ENCODE data around the gene SPAG7.
A peak's percentile ranks its signal among the peaks of the same experiment; 100 is the strongest.

The SPAG7 gene

DNA sequence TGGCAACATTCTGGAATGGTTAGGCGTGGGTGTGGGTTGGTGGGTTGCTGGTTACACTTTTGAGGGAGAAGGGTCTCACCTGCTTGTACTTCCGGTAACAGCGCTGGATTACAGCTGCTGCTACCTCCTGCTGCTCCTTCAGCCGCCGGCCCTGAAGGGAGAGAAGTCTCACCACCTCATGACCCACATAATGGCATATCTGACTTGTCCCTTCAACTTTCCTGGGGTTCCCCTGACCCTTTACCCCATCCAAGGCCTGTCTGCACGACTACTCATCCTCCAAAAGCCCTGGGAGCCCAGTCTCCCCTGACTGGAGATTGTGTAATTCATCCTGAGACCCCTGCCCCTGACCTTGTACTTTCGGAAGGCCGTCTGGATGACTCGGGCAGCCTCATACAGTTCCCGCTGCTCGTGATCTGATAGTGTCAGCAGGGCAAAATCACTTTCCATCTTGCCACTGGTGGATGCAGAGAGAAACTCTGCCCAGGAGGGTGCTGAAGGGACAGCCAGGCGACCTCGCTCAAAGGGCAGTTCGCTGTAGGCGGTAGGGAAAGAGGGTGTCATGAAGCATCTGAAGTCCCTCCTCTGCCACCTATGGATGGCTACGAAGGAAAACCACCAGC lies 2.0 kb upstream of the SPAG7 start:
- TF ChIP-seq, protein P1, sequence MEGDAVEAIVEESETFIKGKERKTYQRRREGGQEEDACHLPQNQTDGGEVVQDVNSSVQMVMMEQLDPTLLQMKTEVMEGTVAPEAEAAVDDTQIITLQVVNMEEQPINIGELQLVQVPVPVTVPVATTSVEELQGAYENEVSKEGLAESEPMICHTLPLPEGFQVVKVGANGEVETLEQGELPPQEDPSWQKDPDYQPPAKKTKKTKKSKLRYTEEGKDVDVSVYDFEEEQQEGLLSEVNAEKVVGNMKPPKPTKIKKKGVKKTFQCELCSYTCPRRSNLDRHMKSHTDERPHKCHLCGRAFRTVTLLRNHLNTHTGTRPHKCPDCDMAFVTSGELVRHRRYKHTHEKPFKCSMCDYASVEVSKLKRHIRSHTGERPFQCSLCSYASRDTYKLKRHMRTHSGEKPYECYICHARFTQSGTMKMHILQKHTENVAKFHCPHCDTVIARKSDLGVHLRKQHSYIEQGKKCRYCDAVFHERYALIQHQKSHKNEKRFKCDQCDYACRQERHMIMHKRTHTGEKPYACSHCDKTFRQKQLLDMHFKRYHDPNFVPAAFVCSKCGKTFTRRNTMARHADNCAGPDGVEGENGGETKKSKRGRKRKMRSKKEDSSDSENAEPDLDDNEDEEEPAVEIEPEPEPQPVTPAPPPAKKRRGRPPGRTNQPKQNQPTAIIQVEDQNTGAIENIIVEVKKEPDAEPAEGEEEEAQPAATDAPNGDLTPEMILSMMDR (conservative IDR thresholded peaks at IDR 0.05; ENCODE audit: low read depth, low read length) = no peak
- Histone ChIP-seq H3K27me3 (ENCODE audit: insufficient read depth, low read depth) (no peaks in the 10 kb centered on the region), H3K9ac (no peak overlapping the region), H4K20me1 (ENCODE audit: insufficient read depth) (no peaks in the 10 kb centered on the region), H3K27ac (no peak overlapping the region), H3K4me1 (ENCODE audit: low read depth, poor library complexity, severe bottlenecking) (no peaks in the 10 kb centered on the region), H3K36me3 (ENCODE audit: insufficient read depth) (no peaks in the 10 kb centered on the region), H2AFZ (ENCODE audit: low read depth) (no peak overlapping the region), H3K4me3 (IDR thresholded peaks at IDR 0.05; ENCODE audit: insufficient read depth, low read depth, low read length) (no peak overlapping the region), H3K79me2 (ENCODE audit: insufficient read depth, low read depth) (no peaks in the 10 kb centered on the region), H3K4me2 (no peak overlapping the region)

DNA sequence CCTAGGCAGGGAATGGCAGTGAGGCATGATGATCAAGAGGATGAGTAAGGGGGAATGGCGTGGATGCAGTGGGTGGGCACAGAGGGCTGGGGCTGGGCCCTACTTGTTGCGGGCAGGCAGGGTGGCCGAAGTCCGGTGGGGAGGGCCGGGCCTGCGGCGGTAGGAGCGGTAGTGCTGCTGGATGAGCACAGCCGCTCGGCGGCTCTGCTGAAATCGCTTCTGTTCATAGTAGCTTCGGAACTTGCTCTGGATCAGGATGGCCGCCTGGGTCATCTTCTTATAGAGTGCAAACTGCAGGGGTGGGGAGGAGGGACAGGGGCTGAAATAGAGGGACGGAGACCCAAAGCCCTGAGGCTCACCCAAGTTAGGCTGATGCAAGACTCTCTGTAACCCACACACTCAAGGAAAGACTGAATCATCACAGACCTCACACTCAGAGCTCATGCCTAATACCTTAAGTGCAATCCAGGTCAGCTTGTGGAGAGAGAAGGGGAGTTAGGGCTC lies 1.5 kb upstream of the SPAG7 start:
- no peak overlapping the region for H3K4me3 ChIP-seq (IDR thresholded peaks at IDR 0.05; ENCODE audit: insufficient read depth, low read depth, low read length)
- H3K27me3 ChIP-seq (ENCODE audit: insufficient read depth, low read depth) = no peaks in the 10 kb centered on the region
- H3K4me2 ChIP-seq = no peak overlapping the region
- H3K27ac ChIP-seq = no peak overlapping the region
- no peaks in the 10 kb centered on the region for H4K20me1 ChIP-seq (ENCODE audit: insufficient read depth)
- no peaks in the 10 kb centered on the region for H3K36me3 ChIP-seq (ENCODE audit: insufficient read depth)
- no peaks in the 10 kb centered on the region for H3K79me2 ChIP-seq (ENCODE audit: insufficient read depth, low read depth)
- no peak overlapping the region for H2AFZ ChIP-seq (ENCODE audit: low read depth)
- TF ChIP-seq, protein P1 (conservative IDR thresholded peaks at IDR 0.05; ENCODE audit: low read depth, low read length) = no peak
- H3K4me1 ChIP-seq (ENCODE audit: low read depth, poor library complexity, severe bottlenecking) = no peaks in the 10 kb centered on the region
- no peak overlapping the region for H3K9ac ChIP-seq

- H3K27me3 ChIP-seq (ENCODE audit: insufficient read depth, low read depth) = no peaks in the 10 kb centered on the region
- no peak overlapping the region for H3K27ac ChIP-seq
- no peaks in the 10 kb centered on the region for H3K4me1 ChIP-seq (ENCODE audit: low read depth, poor library complexity, severe bottlenecking)
- no peak overlapping the region for H3K9ac ChIP-seq
- H3K4me2 ChIP-seq = no peak overlapping the region
- no peaks in the 10 kb centered on the region for H4K20me1 ChIP-seq (ENCODE audit: insufficient read depth)
- H3K79me2 ChIP-seq (ENCODE audit: insufficient read depth, low read depth) = no peaks in the 10 kb centered on the region
- TF ChIP-seq, protein P1 (conservative IDR thresholded peaks at IDR 0.05; ENCODE audit: low read depth, low read length) = no peak
- no peak overlapping the region for H3K4me3 ChIP-seq (IDR thresholded peaks at IDR 0.05; ENCODE audit: insufficient read depth, low read depth, low read length)
- H3K36me3 ChIP-seq (ENCODE audit: insufficient read depth) = no peaks in the 10 kb centered on the region
- H2AFZ ChIP-seq (ENCODE audit: low read depth) = no peak overlapping the region
Observed at GRCh38 chr17:4968486-4969046, 949 bp upstream of the SPAG7 start.

GRCh38 chr17:4966844-4967538 lies 626 bp downstream of the SPAG7 start:
- Histone ChIP-seq H3K79me2 (ENCODE audit: insufficient read depth, low read depth) (no peaks in the 10 kb centered on the region), H3K27ac (0 out of 2 replicates have a peak overlapping the region, but pooled peaks have one; percentile 38), H3K4me2 (peak overlapping the region; percentile 42; the same call in 1 of the 2 replicates), H2AFZ (ENCODE audit: low read depth) (peak overlapping the region; percentile 26; the same call in 1 of the 2 replicates), H3K9ac (peak overlapping the region; percentile 42; the same call in 1 of the 2 replicates), H3K27me3 (ENCODE audit: insufficient read depth, low read depth) (no peaks in the 10 kb centered on the region), H4K20me1 (ENCODE audit: insufficient read depth) (no peaks in the 10 kb centered on the region), H3K36me3 (ENCODE audit: insufficient read depth) (no peaks in the 10 kb centered on the region), H3K4me1 (ENCODE audit: low read depth, poor library complexity, severe bottlenecking) (no peaks in the 10 kb centered on the region), H3K4me3 (IDR thresholded peaks at IDR 0.05; ENCODE audit: insufficient read depth, low read depth, low read length) (no peak overlapping the region)
- TF ChIP-seq, protein P1 (conservative IDR thresholded peaks at IDR 0.05; ENCODE audit: low read depth, low read length) = no peak

Data from KMS-11 (cell line).